ENCODE data around the gene PTPRN2. TPM values are rescaled to one million over a fixed set of nuclear protein-coding genes. Genes with fewer than 3 reads are reported as not detected.

Gene PTPRN2
- polyA plus RNA-seq, 1 of the 3 experiments (the other 2 are of a cell fraction): 4.0 TPM

- DNase-seq: no peak
- H4K20me1 ChIP-seq (ENCODE audit: insufficient read depth): no peaks in the 10 kb centered on the region
- H3K4me3 ChIP-seq (ENCODE audit: low read depth in 2 of 2, low read length in 1 of 2): no peak overlapping the region
- no peaks in the 10 kb centered on the region for H3F3A ChIP-seq (replicated peaks; ENCODE audit: insufficient read depth)
- TF ChIP-seq TAF1 (IDR thresholded peaks at IDR 0.05; ENCODE audit: borderline replicate concordance, low read depth, low read length): no peak
- no peak for TF ChIP-seq RCOR1 (IDR thresholded peaks at IDR 0.05; ENCODE audit: low read length)
- TF ChIP-seq, protein P1, sequence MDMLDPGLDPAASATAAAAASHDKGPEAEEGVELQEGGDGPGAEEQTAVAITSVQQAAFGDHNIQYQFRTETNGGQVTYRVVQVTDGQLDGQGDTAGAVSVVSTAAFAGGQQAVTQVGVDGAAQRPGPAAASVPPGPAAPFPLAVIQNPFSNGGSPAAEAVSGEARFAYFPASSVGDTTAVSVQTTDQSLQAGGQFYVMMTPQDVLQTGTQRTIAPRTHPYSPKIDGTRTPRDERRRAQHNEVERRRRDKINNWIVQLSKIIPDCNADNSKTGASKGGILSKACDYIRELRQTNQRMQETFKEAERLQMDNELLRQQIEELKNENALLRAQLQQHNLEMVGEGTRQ (IDR thresholded peaks at IDR 0.05; ENCODE audit: borderline replicate concordance, low read depth, low read length): no peak
- no peak for TF ChIP-seq TEAD4 (IDR thresholded peaks at IDR 0.05; ENCODE audit: borderline replicate concordance, insufficient read depth)
- no peak for TF ChIP-seq IRF3 (IDR thresholded peaks at IDR 0.05; ENCODE audit: low read depth, low read length)
- TF ChIP-seq EZH2phosphoT487 (IDR thresholded peaks at IDR 0.05; ENCODE audit: borderline replicate concordance, low read depth): no peak
- no peak for TF ChIP-seq MXI1 (IDR thresholded peaks at IDR 0.05; ENCODE audit: low read depth, low read length)
- TF ChIP-seq FOXJ3 (CRISPR knock-in tag; IDR thresholded peaks at IDR 0.05): no peak
- no peak for TF ChIP-seq FOXM1 (IDR thresholded peaks at IDR 0.05; ENCODE audit: low read depth)
- no peak for TF ChIP-seq SMC3 (IDR thresholded peaks at IDR 0.05; ENCODE audit: low read depth, low read length)
- TF ChIP-seq, protein P2, sequence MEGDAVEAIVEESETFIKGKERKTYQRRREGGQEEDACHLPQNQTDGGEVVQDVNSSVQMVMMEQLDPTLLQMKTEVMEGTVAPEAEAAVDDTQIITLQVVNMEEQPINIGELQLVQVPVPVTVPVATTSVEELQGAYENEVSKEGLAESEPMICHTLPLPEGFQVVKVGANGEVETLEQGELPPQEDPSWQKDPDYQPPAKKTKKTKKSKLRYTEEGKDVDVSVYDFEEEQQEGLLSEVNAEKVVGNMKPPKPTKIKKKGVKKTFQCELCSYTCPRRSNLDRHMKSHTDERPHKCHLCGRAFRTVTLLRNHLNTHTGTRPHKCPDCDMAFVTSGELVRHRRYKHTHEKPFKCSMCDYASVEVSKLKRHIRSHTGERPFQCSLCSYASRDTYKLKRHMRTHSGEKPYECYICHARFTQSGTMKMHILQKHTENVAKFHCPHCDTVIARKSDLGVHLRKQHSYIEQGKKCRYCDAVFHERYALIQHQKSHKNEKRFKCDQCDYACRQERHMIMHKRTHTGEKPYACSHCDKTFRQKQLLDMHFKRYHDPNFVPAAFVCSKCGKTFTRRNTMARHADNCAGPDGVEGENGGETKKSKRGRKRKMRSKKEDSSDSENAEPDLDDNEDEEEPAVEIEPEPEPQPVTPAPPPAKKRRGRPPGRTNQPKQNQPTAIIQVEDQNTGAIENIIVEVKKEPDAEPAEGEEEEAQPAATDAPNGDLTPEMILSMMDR (IDR thresholded peaks at IDR 0.05): no peak
- no peak for TF ChIP-seq CHD2 (IDR thresholded peaks at IDR 0.05; ENCODE audit: low read length, partially characterized antibody)
- no peak for TF ChIP-seq RAD21 (IDR thresholded peaks at IDR 0.05; ENCODE audit: low read length)
- no peak for TF ChIP-seq EP300 (IDR thresholded peaks at IDR 0.05; ENCODE audit: borderline replicate concordance in 1 of 2, low read depth in 1 of 2, low read length in 1 of 2)
- no peak for TF ChIP-seq SIN3A (IDR thresholded peaks at IDR 0.05; ENCODE audit: borderline replicate concordance, low read depth, low read length)
- TF ChIP-seq RFX5 (IDR thresholded peaks at IDR 0.05; ENCODE audit: low read length): no peak
- TF ChIP-seq POLR2AphosphoS5 (IDR thresholded peaks at IDR 0.05; ENCODE audit: low read depth, low read length): no peak
- TF ChIP-seq, protein P3, sequence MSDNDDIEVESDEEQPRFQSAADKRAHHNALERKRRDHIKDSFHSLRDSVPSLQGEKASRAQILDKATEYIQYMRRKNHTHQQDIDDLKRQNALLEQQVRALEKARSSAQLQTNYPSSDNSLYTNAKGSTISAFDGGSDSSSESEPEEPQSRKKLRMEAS (IDR thresholded peaks at IDR 0.05; ENCODE audit: low read depth): no peak
- TF ChIP-seq GATA2 (CRISPR knock-in tag; IDR thresholded peaks at IDR 0.05): no peak
- ChIA-PET POLR2A (no interaction called here), CTCF (interaction anchor here (2.5 kb wide), 1 partner anchor 483 kb away, joined by 15 read pairs; no protein-coding TSS in a partner anchor)
- H2AFZ ChIP-seq (ENCODE audit: low read depth): no peak overlapping the region
- no peak overlapping the region for H3K9ac ChIP-seq
- H3K4me1 ChIP-seq (ENCODE audit: control insufficient read depth in 1 of 2, insufficient read depth in 2 of 2, low read depth in 1 of 2, low read length in 1 of 2): peaks cover 0 to 18% of the 10 kb centered on the region in 2 experiments; a peak in 2 of 4 replicates
- 49% methylated on average over 4 of the region's 7 CpGs for WGBS (ENCODE audit: low lambda C conversion rate)
- no peak overlapping the region for H3K27ac ChIP-seq (ENCODE audit: low read depth in 2 of 2, low read length in 1 of 2)
- no peaks in the 10 kb centered on the region for H3K9me2 ChIP-seq
- no peak overlapping the region for H3K4me2 ChIP-seq
- H3K79me2 ChIP-seq (ENCODE audit: insufficient read depth): no peaks in the 10 kb centered on the region
- H3K27me3 ChIP-seq (ENCODE audit: insufficient read depth): no peaks in the 10 kb centered on the region
- no peaks in the 10 kb centered on the region for H3K9me3 ChIP-seq
- no peaks in the 10 kb centered on the region for H3K36me3 ChIP-seq (replicated peaks in 1 of 2; ENCODE audit: control insufficient read depth in 1 of 2, insufficient read depth in 2 of 2, low read length in 1 of 2)
These were observed 93.4 kb downstream of the PTPRN2 start for GRCh38 chr7:158494162-158494586.
